K562 (cell line): ENCODE measurements around the gene CCDC9B. TPM values are rescaled to one million over a fixed set of nuclear protein-coding genes. Genes with fewer than 3 reads are reported as not detected.
A peak's percentile ranks its signal among the peaks of the same experiment; 100 is the strongest.

Source experiments
- ATAC-seq: fragments of 200-7000 bp; cut with Tn5 transposase; 3 replicates; pipeline ENCODE4 v1.9.1; 2020; ENCODE audit warnings: moderate library complexity
- BruUV-seq: library from RNA; stranded (reverse); fragments of 400-500 nt; replicated peaks from 2 replicates; lab custom pipeline; 2021; lab: Mats Ljungman, UMichigan
- CTCF ChIA-PET: fragments of 300-600 bp; formaldehyde crosslinking; extraction: SDS; loops from one replicate; lab custom pipeline; 2021; ENCODE audit warnings: low intra/inter-chr PET ratio; lab: Yijun Ruan, JAX
- POLR2A ChIA-PET: fragments of 300-600, 350-650 bp; sonication (Branson Sonifier 250); formaldehyde crosslinking; extraction: SDS; loops from one replicate; lab custom pipeline; 2021; ENCODE audit warnings: antibody characterized with exemption, inconsistent platforms; lab: Yijun Ruan, JAX
- DNase-seq, 4 experiments: peaks; one replicate each; pipeline versions ENCODE4 v3.0.0 to v3.0.0-alpha.2; 2011 to 2018; ENCODE audit warnings: low spot score in 3 of 4, mixed read lengths in 3 of 4; ENCODE audit errors: extremely low read depth in 1 of 4
- FAIRE-seq: peaks from 2 replicates; lab custom pipeline; 2011; peaks lifted over from hg19 to GRCh38; lab: Jason Lieb, UNC
- H2AFZ ChIP-seq: 2 replicates; pipeline ENCODE4 v1.6.0; 2011; ENCODE audit warnings: low read depth, low read length, control low read depth, inconsistent platforms
- H3K27ac ChIP-seq: fragments of 200-600 bp; 3 replicates; pipeline ENCODE4 v1.8.0; 2011; ENCODE audit warnings: low read depth, mild to moderate bottlenecking, control low read depth, inconsistent platforms, low read length, moderate library complexity, mixed read lengths; ENCODE audit errors: extremely low read depth
- H3K27me3 ChIP-seq, 2 experiments: fragments of 300-600 bp in 1 of 2; 2 replicates in 1 of 2; 3 replicates in 1 of 2; pipeline versions ENCODE4 v1.6.0 to v1.8.0; 2011; ENCODE audit warnings: inconsistent platforms in 2 of 2, low read length in 2 of 2, mild to moderate bottlenecking in 1 of 2, mixed read lengths in 1 of 2, moderate library complexity in 1 of 2; ENCODE audit not compliant: control insufficient read depth in 2 of 2, insufficient read depth in 2 of 2
- H3K36me3 ChIP-seq: fragments of 300-600 bp; 3 replicates; pipeline ENCODE4 v1.8.0; 2011; ENCODE audit warnings: mild to moderate bottlenecking, low read length, inconsistent platforms; ENCODE audit not compliant: control insufficient read depth, insufficient read depth
- H3K4me1 ChIP-seq, 2 experiments: fragments of 200-600 bp in 1 of 2; replicated peaks in 1 of 2; 2 replicates in 1 of 2; 3 replicates in 1 of 2; pipeline versions ENCODE4 v1.5.1 to v1.8.0; 2011; ENCODE audit warnings: inconsistent platforms in 2 of 2, low read length in 2 of 2, mild to moderate bottlenecking in 1 of 2, mixed read lengths in 1 of 2, moderate library complexity in 1 of 2; ENCODE audit not compliant: control insufficient read depth in 2 of 2, insufficient read depth in 2 of 2
- H3K4me2 ChIP-seq: 2 replicates; pipeline ENCODE4 v1.6.1; 2011; ENCODE audit warnings: low read length, control low read depth, inconsistent platforms, mixed read lengths; ENCODE audit not compliant: insufficient read depth
- H3K4me3 ChIP-seq: fragments of 200-600 bp; sonication (generic), shearing (Covaris generic); 2 replicates; pipeline ENCODE4 v1.5.1; 2016; ENCODE audit warnings: control low read depth, inconsistent platforms
- H3K79me2 ChIP-seq: fragments of 200-600 bp; 3 replicates; pipeline ENCODE4 v1.8.0; 2011; ENCODE audit warnings: low read length, inconsistent platforms; ENCODE audit not compliant: control insufficient read depth, insufficient read depth
- H3K9ac ChIP-seq, 2 experiments: 2 replicates each; pipeline versions ENCODE4 v1.6.0 to v1.6.1; 2011; ENCODE audit warnings: low read depth in 2 of 2, low read length in 2 of 2, control low read depth in 1 of 2, inconsistent platforms in 1 of 2, mild to moderate bottlenecking in 1 of 2, mixed read lengths in 1 of 2; ENCODE audit not compliant: insufficient read depth in 1 of 2
- H3K9me1 ChIP-seq: one replicate; pipeline ENCODE4 v1.6.0; 2011; ENCODE audit warnings: inconsistent platforms, mild to moderate bottlenecking, low read length, moderate library complexity; ENCODE audit not compliant: control insufficient read depth, insufficient read depth
- H3K9me3 ChIP-seq: replicated peaks from 2 replicates; pipeline ENCODE4 v1.5.1; 2011; ENCODE audit warnings: low read depth, low read length, inconsistent platforms; ENCODE audit not compliant: control insufficient read depth, insufficient read depth
- H4K20me1 ChIP-seq: replicated peaks from 2 replicates; pipeline ENCODE4 v1.6.1; 2011; ENCODE audit warnings: low read length, inconsistent platforms, mixed read lengths; ENCODE audit not compliant: control insufficient read depth, insufficient read depth
- CBX2 ChIP-seq: fragments of 200-600 bp; sonication (generic); IDR thresholded peaks from one replicate; pipeline ENCODE4 v1.6.1; 2012; ENCODE audit warnings: mild to moderate bottlenecking, low read length, inconsistent platforms; ENCODE audit not compliant: insufficient read depth, poor library complexity, severe bottlenecking
- CBX3 ChIP-seq, 2 experiments: IDR thresholded peaks; 1 replicate in 1 of 2; 2 replicates in 1 of 2; pipeline ENCODE4 v1.6.1; 2012; ENCODE audit warnings: inconsistent platforms in 2 of 2, low read length in 2 of 2, borderline replicate concordance in 1 of 2, control low read depth in 1 of 2
- CHD1 ChIP-seq: fragments of 200-600 bp; sonication (generic); IDR thresholded peaks from one replicate; pipeline ENCODE4 v1.6.1; 2012; ENCODE audit warnings: mild to moderate bottlenecking, moderate library complexity, low read length, inconsistent platforms
- FUS ChIP-seq: fragments of 200-400 bp; formaldehyde crosslinking; optimal IDR thresholded peaks from 2 replicates; pipeline ENCODE3; 2017; ENCODE audit warnings: low read depth, low read length
- NR2C1 ChIP-seq, 2 experiments: fragments of 450-650 bp; IDR thresholded peaks; 2 replicates each; pipeline ENCODE4 v1.6.1; 2017; ENCODE audit warnings: mild to moderate bottlenecking in 2 of 2, antibody characterized with exemption in 1 of 2, inconsistent platforms in 1 of 2, missing compliant biosample characterization in 1 of 2, missing genetic modification characterization in 1 of 2
- RFX7 ChIP-seq: fragments of 250-450 bp; sonication (Bioruptor Pico); IDR thresholded peaks from 2 replicates; pipeline ENCODE4 v1.5.1; 2021; ENCODE audit warnings: mild to moderate bottlenecking
- ZNF232 ChIP-seq: sonication (generic); formaldehyde crosslinking; IDR thresholded peaks from 2 replicates; pipeline ENCODE4 v1.8.0; 2022; ENCODE audit warnings: mild to moderate bottlenecking, missing genetic modification reagents
- ZNF431 ChIP-seq: sonication (generic); formaldehyde crosslinking; IDR thresholded peaks from 2 replicates; pipeline ENCODE4 v1.8.0; 2022; ENCODE audit warnings: mild to moderate bottlenecking, missing genetic modification reagents
- ZSCAN32 ChIP-seq: fragments of 450-650 bp; formaldehyde crosslinking; IDR thresholded peaks from 2 replicates; pipeline ENCODE4 v1.4.0; 2020; ENCODE audit warnings: mild to moderate bottlenecking, moderate library complexity
- WGBS: fragments of 100-300 bp; shearing (Covaris generic); methylation state at CpG from one replicate; pipeline ENCODE4 v1.1.6; 2016; ENCODE audit warnings: low coverage, mixed read lengths; ENCODE audit not compliant: insufficient coverage; ENCODE audit errors: missing lambda C conversion rate; 5-methylcytosine and 5-hydroxymethylcytosine counted together
- in situ Hi-C: fragments of 300-500 bp; cut with MboI; formaldehyde crosslinking; loops from 4 replicates; pipeline ENCODE4 v1.15.0; 2018; ENCODE audit warnings: inconsistent platforms, mixed read lengths
- intact Hi-C: fragments of 100-400 bp; cut with micrococcal nuclease; formaldehyde crosslinking; loops from 2 replicates; pipeline ENCODE4 v1.14.2; 2022
- polyA plus RNA-seq, 8 experiments: library from polyadenylated mRNA; depleted of rRNA in 4 of 8; stranded (reverse) in 5 of 8; unstranded in 3 of 8; fragments of >200 nt; fragmentation: Nextera tagmentation in 2 of 8; fragmentation: Illumina TruSeq in 1 of 8; extraction: Ambion mirVana in 2 of 8; extraction: Trizol in 1 of 8; gene quantifications; 2 replicates each; pipeline versions ENCODE4 v1.2.1 to v1.2.3, GENCODE V29; 2011 to 2014; ENCODE audit warnings: inconsistent platforms in 1 of 8, missing spikeins in 1 of 8
- total RNA-seq, 7 experiments: library from RNA; depleted of rRNA in 6 of 7; stranded (reverse); fragments of >200 nt in 6 of 7; fragmentation: Illumina TruSeq in 2 of 7; extraction: Trizol in 2 of 7; gene quantifications; 2 replicates each; pipeline versions ENCODE4 v1.2.1 to v1.2.3, GENCODE V29; 2011 to 2021; ENCODE audit warnings: low replicate concordance in 1 of 7
- TF ChIP-seq, protein P1 (sequence below), 2 experiments: IDR thresholded peaks; 2 replicates each; pipeline ENCODE4 v1.6.1; 2011; ENCODE audit warnings: borderline replicate concordance in 1 of 2, control low read depth in 1 of 2, low read depth in 1 of 2, low read length in 1 of 2, mild to moderate bottlenecking in 1 of 2, mixed read lengths in 1 of 2, moderate library complexity in 1 of 2; ENCODE audit not compliant: insufficient read depth in 1 of 2, insufficient read length in 1 of 2, poor library complexity in 1 of 2, severe bottlenecking in 1 of 2; ENCODE audit errors: extremely low read depth in 1 of 2
- TF ChIP-seq, protein P2 (sequence below): sonication (generic); formaldehyde crosslinking; IDR thresholded peaks from 2 replicates; pipeline ENCODE4 v1.8.0; 2022; ENCODE audit warnings: mild to moderate bottlenecking, missing genetic modification reagents
- TF ChIP-seq, protein P3 (sequence below): fragments of 150-350 bp; IDR thresholded peaks from 2 replicates; pipeline ENCODE4 v1.6.1; 2014; ENCODE audit warnings: low read depth, mild to moderate bottlenecking, low read length, borderline replicate concordance

Gene CCDC9B
- total and polyA plus RNA-seq, 9 of the 15 experiments (the other 6 are each of a cell fraction or from before 2014, with no cell fraction given): 0.01 to 0.47 (median 0.15) TPM; not detected in 1

DNA sequence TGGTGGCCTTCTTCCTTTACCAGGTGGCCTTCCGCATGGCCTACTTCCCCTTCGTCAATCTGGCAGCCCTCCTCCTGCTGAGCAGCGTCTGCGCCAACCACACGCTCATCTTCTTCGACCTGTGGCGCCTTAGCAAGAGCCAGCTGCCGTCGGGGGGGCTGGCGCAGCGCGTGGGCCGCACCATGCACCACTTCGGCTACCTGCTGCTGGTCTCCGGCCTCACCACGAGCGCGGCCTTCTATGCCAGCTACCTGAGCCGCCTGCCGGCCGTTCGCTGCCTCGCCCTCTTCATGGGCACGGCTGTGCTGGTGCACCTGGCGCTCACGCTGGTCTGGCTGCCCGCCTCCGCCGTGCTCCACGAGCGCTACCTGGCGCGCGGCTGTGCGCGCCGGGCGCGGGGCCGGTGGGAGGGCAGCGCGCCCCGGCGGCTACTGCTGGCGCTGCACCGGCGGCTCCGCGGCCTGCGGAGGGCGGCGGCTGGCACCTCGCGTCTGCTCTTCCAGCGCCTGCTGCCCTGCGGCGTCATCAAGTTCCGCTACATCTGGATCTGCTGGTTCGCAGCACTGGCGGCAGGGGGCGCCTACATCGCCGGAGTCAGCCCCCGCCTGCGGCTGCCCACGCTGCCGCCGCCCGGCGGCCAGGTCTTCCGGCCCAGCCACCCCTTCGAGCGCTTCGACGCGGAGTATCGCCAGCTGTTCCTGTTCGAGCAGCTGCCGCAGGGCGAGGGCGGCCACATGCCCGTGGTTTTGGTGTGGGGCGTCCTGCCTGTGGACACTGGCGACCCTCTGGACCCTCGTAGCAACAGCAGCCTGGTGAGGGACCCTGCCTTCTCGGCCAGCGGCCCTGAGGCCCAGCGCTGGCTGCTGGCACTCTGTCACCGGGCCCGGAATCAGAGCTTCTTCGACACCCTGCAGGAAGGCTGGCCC, 27.2 kb upstream of the CCDC9B start (continued):
- TF ChIP-seq, protein P1, sequence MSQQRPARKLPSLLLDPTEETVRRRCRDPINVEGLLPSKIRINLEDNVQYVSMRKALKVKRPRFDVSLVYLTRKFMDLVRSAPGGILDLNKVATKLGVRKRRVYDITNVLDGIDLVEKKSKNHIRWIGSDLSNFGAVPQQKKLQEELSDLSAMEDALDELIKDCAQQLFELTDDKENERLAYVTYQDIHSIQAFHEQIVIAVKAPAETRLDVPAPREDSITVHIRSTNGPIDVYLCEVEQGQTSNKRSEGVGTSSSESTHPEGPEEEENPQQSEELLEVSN (IDR thresholded peaks at IDR 0.05; ENCODE audit: borderline replicate concordance in 1 of 2, extremely low read depth in 1 of 2, insufficient read depth in 1 of 2, insufficient read length in 1 of 2, low read depth in 1 of 2, low read length in 1 of 2, poor library complexity in 1 of 2, severe bottlenecking in 1 of 2): peak; percentile 96 to 98
- peak in 1 of 2 experiments; percentile 88; a peak in 1 of 3 replicates for TF ChIP-seq CBX3 (IDR thresholded peaks at IDR 0.05; ENCODE audit: borderline replicate concordance in 1 of 2, low read length in 2 of 2)
- TF ChIP-seq FUS: peak; percentile 85
- TF ChIP-seq CHD1: no peak
- no peak for TF ChIP-seq ZSCAN32 (CRISPR knock-in tag)
- no peak for TF ChIP-seq NR2C1 (IDR thresholded peaks at IDR 0.05)
- TF ChIP-seq NR2C1 (tag; IDR thresholded peaks at IDR 0.05): no peak
- TF ChIP-seq ZNF431 (CRISPR knock-in tag): peak; percentile 62

DNA sequence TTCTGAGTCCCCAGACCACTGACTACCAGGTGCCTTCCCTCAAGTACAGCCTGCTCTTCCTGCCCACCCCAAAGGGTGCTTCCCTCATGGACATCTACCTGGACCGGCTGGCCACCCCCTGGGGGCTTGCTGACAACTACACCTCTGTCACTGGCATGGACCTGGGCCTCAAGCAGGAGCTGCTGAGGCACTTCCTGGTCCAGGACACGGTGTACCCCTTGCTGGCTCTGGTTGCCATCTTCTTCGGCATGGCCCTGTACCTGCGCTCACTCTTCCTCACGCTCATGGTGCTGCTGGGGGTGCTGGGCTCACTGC, 26.6 kb upstream of the CCDC9B start:
- Histone ChIP-seq H3K9me3 (no peaks in the 10 kb centered on the region), H3K4me1 (peaks cover 9 to 47% of the 10 kb centered on the region in 2 experiments), H3K4me2 (0 out of 2 replicates have a peak overlapping the region, but pooled peaks have one; percentile 54), H3K9ac (no peak overlapping the region), H2AFZ (peak overlapping the region; percentile 100; the same call in 1 of the 2 replicates), H3K27ac (no peak overlapping the region), H3K4me3 (no peak overlapping the region), H3K36me3 (no peaks in the 10 kb centered on the region), H4K20me1 (no peaks in the 10 kb centered on the region), H3K79me2 (no peaks in the 10 kb centered on the region), H3K9me1 (no peaks in the 10 kb centered on the region), H3K27me3 (peaks cover 0 to 16% of the 10 kb centered on the region in 2 experiments; a peak in 3 of 5 replicates)
- no peak for ATAC-seq
- WGBS: 50% methylated on average over 5 of the region's 5 CpGs
- ChIA-PET POLR2A (no interaction called here), CTCF (interaction anchor here (1.1 to 3.6 kb wide), 3 partner anchors 23 to 153 kb away, joined by 3 to 23 read pairs (median 7); no protein-coding TSS in a partner anchor)
- intact Hi-C loops: no loop called here
- no peak for FAIRE-seq
- no TSS peak for BruUV-seq
- in situ Hi-C loops: no loop called here
- no peak for DNase-seq
- TF ChIP-seq CBX2 (no peak), ZNF232 (CRISPR knock-in tag) (no peak), RFX7 (no peak)
- TF ChIP-seq, protein P2, sequence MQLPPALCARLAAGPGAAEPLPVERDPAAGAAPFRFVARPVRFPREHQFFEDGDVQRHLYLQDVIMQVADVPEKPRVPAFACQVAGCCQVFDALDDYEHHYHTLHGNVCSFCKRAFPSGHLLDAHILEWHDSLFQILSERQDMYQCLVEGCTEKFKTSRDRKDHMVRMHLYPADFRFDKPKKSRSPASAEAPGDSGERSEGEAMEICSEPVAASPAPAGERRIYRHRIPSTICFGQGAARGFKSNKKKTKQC (CRISPR knock-in tag): no peak
- TF ChIP-seq, protein P3, sequence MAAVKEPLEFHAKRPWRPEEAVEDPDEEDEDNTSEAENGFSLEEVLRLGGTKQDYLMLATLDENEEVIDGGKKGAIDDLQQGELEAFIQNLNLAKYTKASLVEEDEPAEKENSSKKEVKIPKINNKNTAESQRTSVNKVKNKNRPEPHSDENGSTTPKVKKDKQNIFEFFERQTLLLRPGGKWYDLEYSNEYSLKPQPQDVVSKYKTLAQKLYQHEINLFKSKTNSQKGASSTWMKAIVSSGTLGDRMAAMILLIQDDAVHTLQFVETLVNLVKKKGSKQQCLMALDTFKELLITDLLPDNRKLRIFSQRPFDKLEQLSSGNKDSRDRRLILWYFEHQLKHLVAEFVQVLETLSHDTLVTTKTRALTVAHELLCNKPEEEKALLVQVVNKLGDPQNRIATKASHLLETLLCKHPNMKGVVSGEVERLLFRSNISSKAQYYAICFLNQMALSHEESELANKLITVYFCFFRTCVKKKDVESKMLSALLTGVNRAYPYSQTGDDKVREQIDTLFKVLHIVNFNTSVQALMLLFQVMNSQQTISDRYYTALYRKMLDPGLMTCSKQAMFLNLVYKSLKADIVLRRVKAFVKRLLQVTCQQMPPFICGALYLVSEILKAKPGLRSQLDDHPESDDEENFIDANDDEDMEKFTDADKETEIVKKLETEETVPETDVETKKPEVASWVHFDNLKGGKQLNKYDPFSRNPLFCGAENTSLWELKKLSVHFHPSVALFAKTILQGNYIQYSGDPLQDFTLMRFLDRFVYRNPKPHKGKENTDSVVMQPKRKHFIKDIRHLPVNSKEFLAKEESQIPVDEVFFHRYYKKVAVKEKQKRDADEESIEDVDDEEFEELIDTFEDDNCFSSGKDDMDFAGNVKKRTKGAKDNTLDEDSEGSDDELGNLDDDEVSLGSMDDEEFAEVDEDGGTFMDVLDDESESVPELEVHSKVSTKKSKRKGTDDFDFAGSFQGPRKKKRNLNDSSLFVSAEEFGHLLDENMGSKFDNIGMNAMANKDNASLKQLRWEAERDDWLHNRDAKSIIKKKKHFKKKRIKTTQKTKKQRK: no peak
